ENCODE results near the gene DNAH9.

DNA sequence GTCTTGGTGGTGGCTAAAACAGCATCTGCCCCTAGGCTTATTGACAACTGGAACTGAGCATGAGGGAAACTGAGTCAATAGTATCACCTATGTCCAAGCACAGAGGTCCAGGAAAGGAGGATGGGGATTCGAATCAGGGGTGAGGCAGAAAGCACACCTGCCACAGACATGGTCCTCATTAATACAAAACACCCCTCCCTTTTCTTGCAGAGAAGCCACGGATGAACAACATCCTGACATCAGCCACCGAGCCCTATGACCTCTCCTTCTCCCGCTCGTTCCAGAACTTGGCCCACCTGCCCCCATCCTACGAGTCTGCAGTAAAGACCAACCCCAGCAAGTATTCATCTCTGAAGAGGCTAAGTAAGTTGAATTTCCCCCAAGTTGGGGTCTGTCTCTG lies 42.7 kb upstream of the DNAH9 start:
- TF ChIP-seq, protein P1, sequence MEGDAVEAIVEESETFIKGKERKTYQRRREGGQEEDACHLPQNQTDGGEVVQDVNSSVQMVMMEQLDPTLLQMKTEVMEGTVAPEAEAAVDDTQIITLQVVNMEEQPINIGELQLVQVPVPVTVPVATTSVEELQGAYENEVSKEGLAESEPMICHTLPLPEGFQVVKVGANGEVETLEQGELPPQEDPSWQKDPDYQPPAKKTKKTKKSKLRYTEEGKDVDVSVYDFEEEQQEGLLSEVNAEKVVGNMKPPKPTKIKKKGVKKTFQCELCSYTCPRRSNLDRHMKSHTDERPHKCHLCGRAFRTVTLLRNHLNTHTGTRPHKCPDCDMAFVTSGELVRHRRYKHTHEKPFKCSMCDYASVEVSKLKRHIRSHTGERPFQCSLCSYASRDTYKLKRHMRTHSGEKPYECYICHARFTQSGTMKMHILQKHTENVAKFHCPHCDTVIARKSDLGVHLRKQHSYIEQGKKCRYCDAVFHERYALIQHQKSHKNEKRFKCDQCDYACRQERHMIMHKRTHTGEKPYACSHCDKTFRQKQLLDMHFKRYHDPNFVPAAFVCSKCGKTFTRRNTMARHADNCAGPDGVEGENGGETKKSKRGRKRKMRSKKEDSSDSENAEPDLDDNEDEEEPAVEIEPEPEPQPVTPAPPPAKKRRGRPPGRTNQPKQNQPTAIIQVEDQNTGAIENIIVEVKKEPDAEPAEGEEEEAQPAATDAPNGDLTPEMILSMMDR (IDR thresholded peaks at IDR 0.05) = no peak
- TF ChIP-seq EZH2 (IDR thresholded peaks at IDR 0.05; ENCODE audit: borderline replicate concordance, insufficient read depth, low read depth, low read length, poor library complexity, severe bottlenecking) = no peak
